ENCODE measurements around the gene PAK3.

PAK3 gene

DNA sequence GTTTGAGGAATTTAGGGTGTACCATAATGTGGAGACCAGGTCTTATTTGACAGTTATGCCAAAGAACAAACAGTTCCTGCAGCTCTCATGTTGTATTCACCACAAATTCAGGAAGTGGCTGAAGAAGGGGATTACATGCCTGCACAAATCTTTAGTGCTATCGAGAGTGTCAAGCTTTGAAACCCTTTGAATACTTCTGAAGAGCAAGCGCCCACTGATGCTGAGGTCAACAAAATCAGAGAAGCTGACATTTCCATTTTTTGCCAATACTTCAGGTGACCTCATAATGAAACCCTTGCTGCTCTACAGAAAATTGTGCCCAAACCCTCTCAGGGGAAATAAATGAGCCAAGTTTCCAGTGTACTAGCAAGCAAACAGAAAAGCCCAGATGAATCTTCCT lies 28.4 kb downstream of the PAK3 start:
- in situ Hi-C loops (cut with HindIII; ENCODE audit: low sequenced_read_pairs), result no loop called here
- no peak overlapping the region for H3K4me3 ChIP-seq (ENCODE audit: low read depth, low read length)

DNA sequence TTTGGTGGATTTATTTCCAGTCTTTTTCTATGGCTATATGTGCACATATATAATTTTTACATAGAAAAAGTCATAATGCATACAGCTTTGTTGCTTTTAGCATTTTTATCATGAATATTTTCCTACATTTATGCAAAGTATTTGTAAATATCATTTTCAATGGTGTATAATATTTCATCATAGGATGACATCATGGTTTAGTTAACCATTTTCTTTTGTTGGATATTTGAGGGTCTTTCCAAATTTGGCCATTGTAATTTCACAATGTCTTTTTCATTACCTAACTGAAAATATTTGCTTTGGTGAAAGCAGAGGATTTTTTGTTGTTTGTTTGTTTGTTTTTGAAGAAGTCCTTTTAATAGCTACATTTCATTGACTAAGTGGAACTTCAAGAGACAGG lies 31.0 kb downstream of the PAK3 start:
- DNase-seq (ENCODE audit: low read depth), result no peak
- H3K4me3 ChIP-seq (ENCODE audit: low read depth, low read length), result no peak overlapping the region
- TF ChIP-seq, protein P1, sequence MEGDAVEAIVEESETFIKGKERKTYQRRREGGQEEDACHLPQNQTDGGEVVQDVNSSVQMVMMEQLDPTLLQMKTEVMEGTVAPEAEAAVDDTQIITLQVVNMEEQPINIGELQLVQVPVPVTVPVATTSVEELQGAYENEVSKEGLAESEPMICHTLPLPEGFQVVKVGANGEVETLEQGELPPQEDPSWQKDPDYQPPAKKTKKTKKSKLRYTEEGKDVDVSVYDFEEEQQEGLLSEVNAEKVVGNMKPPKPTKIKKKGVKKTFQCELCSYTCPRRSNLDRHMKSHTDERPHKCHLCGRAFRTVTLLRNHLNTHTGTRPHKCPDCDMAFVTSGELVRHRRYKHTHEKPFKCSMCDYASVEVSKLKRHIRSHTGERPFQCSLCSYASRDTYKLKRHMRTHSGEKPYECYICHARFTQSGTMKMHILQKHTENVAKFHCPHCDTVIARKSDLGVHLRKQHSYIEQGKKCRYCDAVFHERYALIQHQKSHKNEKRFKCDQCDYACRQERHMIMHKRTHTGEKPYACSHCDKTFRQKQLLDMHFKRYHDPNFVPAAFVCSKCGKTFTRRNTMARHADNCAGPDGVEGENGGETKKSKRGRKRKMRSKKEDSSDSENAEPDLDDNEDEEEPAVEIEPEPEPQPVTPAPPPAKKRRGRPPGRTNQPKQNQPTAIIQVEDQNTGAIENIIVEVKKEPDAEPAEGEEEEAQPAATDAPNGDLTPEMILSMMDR (IDR thresholded peaks at IDR 0.05; ENCODE audit: low read depth, low read length, missing control alignments), result no peak
- in situ Hi-C loops (cut with HindIII; ENCODE audit: low sequenced_read_pairs), result no loop called here

More for the DNA sequence above, 28.4 kb downstream of the PAK3 start:
- no peak for DNase-seq (ENCODE audit: low read depth)
- TF ChIP-seq, protein P1 (IDR thresholded peaks at IDR 0.05; ENCODE audit: low read depth, low read length, missing control alignments), result no peak

GRCh38 chrX:111129921-111130320 lies 33.9 kb downstream of the PAK3 start:
- no peak overlapping the region for H3K4me3 ChIP-seq (ENCODE audit: low read depth, low read length)
- in situ Hi-C loops (cut with HindIII; ENCODE audit: low sequenced_read_pairs), result no loop called here
- no peak for DNase-seq (ENCODE audit: low read depth)
- TF ChIP-seq, protein P1 (IDR thresholded peaks at IDR 0.05; ENCODE audit: low read depth, low read length, missing control alignments), result no peak

- no peak overlapping the region for H3K4me3 ChIP-seq (ENCODE audit: low read depth, low read length)
- in situ Hi-C loops (cut with HindIII; ENCODE audit: low sequenced_read_pairs), result no loop called here
- peak; percentile 13 for DNase-seq (ENCODE audit: low read depth)
- TF ChIP-seq, protein P1 (IDR thresholded peaks at IDR 0.05; ENCODE audit: low read depth, low read length, missing control alignments), result no peak
These were observed 35.6 kb downstream of the PAK3 start for GRCh38 chrX:111131572-111131971.

DNA sequence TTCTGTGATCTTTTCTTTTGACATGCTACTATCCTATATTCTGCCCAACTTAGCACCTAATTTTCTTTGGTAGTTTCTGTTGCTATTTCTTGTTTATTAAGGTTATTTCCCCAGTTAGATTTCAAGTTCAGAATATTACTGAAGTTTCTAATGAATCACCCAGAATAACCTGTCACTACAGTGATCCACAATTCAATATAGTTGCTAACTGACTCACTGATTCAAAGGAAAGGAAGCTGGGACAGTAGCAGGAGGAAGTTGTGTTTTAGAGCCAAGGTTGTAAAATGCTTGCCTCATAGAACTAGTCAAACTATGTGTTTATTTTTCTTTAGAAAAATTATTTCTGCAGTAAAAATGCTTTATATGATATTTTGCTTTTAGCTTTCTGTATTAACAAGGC lies 37.4 kb downstream of the PAK3 start:
- in situ Hi-C loops (cut with HindIII; ENCODE audit: low sequenced_read_pairs), result no loop called here
- H3K4me3 ChIP-seq (ENCODE audit: low read depth, low read length), result no peak overlapping the region
- TF ChIP-seq, protein P1 (IDR thresholded peaks at IDR 0.05; ENCODE audit: low read depth, low read length, missing control alignments), result no peak
- DNase-seq (ENCODE audit: low read depth), result no peak

- no peak overlapping the region for H3K4me3 ChIP-seq (ENCODE audit: low read depth, low read length)
- no peak for DNase-seq (ENCODE audit: low read depth)
- TF ChIP-seq, protein P1 (IDR thresholded peaks at IDR 0.05; ENCODE audit: low read depth, low read length, missing control alignments), result no peak
- in situ Hi-C loops (cut with HindIII; ENCODE audit: low sequenced_read_pairs), result no loop called here
These were observed 49.9 kb downstream of the PAK3 start for GRCh38 chrX:111145878-111146277.

DNA sequence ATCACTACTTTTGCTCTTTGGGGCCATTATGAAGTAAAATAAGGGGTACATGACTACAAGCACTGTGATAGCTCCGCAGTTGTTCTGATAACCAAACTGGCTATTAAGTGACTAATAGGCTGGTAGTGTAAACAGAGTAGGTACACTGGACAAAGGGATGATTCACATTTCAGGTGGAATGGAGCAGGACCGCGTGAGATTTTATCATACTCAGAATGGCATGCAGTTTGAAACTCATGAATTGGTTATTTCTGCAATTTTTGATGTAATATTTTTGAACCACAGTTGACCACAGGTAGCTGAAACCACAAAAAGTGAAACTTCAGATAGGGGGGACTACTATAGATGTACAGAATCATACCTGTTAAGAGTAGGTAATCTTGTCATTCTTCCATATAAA lies 55.8 kb downstream of the PAK3 start:
- in situ Hi-C loops (cut with HindIII; ENCODE audit: low sequenced_read_pairs), result no loop called here
- H3K4me3 ChIP-seq (ENCODE audit: low read depth, low read length), result no peak overlapping the region
- DNase-seq (ENCODE audit: low read depth), result no peak
- TF ChIP-seq, protein P1 (IDR thresholded peaks at IDR 0.05; ENCODE audit: low read depth, low read length, missing control alignments), result no peak

Data from astrocyte of the cerebellum (primary cell).